GM21737 (cell line): ENCODE data around the gene FIGNL1.
A peak's percentile ranks its signal among the peaks of the same experiment; 100 is the strongest.

Source experiments
- ATAC-seq: cut with Tn5 transposase; IDR thresholded peaks from one replicate; pipeline ENCODE4 v1.9.1; 2021; ENCODE audit warnings: mild to moderate bottlenecking, moderate library complexity; ENCODE audit not compliant: unreplicated experiment

Gene FIGNL1

DNA sequence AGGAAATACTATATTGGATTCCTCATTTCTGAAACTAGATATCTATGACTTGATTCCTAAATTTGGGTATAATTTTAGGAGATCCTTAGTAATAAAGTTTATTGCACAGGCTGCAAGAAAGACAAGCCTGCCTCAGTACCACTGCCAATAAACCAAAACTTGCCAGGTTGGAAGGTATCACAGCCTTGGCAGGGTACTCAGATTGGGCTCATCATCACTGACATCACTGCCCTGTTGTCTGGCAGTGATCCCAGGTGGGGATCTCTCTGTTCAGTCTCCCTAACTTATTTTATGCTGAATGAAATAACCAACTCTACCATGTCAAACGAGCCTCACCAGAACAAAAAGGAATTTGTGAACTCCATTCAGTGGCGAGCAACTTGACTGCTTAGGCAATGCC lies 18.8 kb downstream of the FIGNL1 start:
- ATAC-seq = no peak

DNA sequence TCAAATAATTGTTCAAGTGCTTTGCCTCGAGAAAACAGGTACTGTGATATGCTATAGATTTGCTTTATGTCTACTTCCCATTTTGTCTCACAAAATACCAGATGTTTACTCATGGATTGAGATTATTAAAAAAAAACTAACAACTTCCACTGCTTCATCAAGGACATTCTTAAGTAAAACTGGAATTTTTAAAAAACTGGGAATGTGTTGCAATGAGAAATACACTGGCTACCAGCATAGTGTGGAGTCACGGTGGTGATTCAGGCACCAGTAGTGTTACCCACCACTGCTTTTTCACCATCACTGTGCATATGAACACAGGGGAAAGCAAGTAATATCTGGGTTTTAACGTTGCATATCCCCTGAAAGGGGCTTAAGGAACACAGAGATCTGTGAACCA lies 21.2 kb downstream of the FIGNL1 start:
- no peak for ATAC-seq

DNA sequence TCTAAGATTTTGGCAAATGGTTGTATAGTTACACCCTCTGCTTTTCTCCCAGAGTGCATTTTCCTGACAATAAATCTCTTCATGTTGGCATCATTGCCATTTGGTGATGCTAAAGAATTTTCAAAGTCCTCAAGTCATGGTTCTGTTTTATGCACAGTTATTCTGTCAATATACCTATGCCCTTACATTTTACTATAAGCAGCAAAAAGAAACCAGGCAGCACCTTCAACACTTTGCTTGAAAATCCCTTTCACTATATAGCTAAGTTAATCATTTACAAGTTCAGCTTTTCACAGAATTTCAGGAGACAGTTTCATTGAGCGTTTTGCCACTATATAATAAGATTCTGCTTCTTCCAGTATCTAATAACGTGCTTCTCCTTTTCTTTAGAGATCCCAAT lies 22.6 kb downstream of the FIGNL1 start:
- no peak for ATAC-seq

DNA sequence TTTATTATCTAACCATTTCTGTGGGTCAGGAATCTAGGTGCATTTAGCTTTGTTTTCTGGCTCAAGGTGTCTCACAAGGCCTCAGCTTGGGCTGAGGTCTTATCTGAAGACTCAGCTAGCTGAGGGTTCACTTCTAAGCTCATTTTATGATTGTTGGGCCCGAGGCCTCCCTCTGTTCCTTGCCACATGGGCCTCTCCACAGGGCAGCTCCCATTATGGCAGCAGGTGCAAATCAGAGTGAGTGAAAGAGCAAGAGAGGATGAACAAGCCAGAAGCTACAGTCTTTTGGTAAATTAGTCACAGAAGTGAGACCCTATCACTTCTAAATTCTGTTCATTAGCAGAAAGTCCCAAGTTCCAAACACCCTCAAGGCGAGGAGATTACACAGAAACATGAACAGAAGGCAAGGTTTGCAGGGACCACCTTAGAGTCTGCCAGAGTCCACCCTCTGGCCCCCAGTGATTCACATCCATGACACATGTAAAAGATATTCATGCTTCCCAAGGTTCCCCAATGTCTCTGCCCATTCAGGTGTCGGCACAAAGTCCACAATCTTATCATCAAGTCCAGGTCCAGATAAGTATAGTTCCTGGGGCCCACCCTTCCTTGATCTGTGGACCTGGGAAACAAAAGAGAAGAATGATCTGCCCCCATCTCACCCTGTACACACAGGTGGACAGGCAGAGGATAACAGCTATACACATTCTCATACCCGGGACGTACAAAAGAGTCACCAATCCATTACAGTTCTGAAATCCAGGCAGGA lies 23.7 kb downstream of the FIGNL1 start:
- no peak for ATAC-seq

DNA sequence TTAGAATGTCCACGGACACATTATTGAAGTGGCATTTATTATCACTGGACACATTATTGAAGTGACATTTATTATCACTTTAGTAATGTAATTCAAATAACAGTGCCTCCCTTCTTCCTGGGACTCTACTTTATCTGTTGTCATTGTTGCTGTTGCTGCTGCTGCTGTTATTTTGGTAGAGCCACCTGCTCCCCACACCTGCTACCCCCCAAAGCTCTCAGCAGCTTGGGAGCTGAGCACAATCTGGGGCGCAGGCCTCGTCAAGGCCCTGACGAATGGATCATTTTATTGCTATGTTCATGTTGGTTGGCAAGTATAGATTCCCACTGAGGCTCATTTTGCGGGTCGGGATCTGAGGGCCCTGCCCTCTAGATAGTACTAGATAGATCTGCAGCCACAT lies 24.8 kb downstream of the FIGNL1 start:
- no peak for ATAC-seq

DNA sequence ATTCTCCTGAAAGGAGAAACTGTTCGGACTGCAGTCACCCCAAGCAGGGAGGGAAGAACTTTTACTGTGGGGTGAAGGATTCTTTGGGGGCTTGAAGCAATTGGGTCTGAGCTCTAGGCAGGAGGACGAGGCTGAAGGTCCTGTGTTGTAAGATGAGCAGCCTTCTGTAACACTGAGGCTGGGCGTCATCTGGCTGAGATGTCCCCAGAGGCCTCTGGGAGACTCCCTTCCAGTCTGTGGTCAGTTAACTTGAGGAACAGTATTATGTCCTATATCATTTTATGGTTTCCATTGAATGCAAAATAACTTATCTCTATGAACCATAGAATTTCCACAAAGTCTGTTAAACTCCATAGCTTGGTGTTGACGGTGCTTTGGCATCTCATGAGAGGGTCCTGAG lies 26.3 kb downstream of the FIGNL1 start:
- no peak for ATAC-seq

DNA sequence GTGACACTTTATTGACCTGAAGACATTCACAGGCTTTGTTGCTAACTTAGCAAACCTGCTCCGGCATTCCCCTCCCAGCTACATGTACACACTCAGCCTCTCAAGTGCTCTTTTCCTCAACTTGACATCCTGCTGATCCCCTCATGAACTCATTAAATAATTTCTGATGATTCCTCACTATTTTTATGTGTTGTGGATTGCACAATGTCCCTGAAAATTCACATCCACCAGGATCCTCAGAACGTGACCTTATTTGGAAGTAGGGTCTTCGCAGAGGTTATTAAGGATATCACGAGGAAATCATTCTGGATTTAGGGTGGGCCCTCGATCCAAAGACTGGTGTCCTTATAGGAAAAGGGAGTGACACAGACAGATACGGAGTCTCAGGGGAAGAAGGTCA lies 27.3 kb downstream of the FIGNL1 start:
- ATAC-seq = no peak

DNA sequence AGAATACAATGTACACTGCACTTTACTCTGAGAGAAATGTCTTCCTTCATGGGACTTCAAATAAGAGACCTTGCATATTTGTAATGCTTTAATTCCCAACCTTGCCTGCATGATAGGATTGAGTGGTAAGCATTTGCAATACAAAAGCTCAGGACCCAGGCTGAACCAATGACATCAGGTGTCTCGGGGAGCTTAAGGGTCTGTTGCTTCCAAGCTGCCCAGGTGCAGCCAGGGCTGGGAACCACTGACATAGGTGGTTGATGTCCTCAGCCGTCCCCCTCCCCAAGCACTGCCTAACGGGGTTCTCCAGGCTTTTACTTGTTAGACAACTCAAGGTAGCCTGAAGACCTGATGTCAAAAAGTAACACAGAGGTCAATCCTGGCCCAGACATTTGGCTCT lies 29.1 kb downstream of the FIGNL1 start:
- ATAC-seq = no peak

DNA sequence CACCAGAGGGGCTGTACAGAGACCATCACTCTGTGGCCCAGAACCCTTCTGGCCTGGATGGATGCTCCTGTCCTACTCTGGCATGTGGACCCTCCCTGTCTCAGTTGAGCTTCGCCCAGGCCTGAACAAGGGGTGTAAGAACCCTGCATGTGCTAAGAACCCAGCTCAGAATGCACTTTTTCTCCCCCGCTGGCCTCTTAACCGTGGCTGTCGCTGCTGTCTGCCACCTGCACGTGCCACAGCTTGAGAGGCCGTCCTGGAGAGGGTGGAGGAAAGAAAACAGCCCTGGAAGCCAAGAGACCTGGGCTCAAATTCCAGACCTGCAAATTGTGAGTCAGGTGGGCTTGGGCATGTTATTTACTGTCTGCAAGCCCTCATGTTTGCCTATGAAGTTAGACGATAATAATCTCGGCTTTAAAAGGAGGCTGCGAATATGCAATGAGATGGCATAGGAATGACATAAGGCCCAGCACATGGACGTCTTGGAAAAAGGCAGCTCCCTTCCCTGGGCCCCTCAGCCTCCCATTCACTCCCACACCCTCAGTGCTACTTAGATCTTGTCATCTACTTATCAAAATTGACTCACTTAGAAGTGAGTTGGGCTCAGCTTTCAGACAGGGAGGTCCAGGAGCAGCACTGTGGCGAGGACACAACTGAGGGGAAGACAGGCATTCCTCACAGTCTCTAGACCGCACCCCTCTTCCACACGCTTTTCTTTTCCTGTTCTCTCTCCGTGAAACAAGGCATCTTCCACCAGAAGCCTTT lies 31.4 kb downstream of the FIGNL1 start:
- no peak for ATAC-seq

DNA sequence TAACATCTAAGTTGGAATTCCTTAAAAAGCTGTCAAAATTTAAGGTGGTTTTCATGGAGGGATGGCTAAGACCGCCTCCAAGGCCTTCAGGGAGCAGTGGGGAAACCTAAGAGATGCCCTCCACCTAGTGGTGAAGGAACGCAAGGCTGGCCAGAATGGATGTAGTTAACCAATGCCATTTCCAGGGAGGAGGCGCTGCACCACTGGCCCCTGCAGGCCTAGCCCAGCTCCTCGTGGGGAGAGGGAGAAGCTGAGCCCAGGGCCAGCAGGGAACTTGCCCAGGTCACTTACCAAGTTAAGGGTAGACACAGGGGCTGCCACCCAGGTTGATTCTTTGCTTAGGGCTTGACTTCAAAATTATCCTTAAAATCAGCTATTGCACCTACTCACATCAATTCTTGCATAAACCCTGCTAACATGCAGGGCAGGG lies 32.0 kb downstream of the FIGNL1 start:
- ATAC-seq = peak; percentile 84

DNA sequence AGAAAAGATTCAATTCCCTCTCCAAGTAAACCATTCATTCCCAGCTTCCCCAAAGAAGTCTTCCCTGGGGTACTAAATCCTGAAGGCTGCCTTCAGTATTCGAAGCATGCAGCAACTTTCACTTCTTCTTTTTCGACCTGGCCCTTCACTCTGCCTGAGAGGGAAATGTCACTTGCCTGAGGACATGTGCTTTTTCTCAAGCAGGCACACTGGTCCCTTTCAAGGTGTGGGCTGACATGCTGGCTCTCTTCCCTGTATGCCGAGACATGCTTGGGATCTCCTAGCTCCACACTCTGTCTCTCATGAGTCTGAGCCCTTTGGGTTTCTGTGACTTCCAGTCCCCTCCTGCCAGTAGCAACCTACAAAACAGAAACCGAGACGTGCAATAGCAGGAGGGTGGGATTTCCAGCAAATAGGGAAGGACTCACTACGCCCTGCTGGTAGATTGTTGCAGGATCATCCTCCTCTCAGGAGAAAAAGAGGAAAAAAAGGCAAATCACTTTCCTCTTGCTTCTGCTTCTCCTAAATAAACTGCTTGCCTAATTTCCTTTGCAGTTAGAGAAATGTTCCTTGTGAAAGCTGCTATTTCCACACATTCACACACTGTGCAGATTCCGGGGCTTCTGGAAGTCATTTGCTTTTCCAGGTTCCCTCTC lies 33.5 kb downstream of the FIGNL1 start:
- ATAC-seq = peak; percentile 64

DNA sequence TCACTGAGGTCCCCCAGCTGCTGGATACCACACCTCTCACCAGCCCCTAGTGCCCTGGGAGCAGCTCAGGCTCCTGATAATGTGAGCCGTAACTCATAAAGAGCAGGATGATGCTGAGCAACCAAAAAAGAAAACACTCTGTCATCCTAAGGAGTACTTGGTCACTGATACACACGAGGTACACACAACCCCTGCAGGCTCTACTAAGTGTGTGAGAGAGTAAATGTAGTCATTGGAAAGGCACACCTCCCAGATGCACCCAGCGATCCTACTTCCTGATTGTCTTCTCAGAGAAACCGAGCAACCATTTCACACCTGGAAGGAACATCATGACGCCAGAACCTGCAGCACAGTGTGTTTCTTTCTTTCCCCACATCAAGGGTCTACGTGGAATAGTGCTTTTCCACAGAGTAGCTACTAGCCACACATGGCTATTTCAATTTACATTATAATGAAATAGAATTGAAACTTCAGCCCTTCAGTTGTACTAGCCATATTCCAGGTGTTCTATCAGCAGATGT lies 34.2 kb downstream of the FIGNL1 start:
- no peak for ATAC-seq

DNA sequence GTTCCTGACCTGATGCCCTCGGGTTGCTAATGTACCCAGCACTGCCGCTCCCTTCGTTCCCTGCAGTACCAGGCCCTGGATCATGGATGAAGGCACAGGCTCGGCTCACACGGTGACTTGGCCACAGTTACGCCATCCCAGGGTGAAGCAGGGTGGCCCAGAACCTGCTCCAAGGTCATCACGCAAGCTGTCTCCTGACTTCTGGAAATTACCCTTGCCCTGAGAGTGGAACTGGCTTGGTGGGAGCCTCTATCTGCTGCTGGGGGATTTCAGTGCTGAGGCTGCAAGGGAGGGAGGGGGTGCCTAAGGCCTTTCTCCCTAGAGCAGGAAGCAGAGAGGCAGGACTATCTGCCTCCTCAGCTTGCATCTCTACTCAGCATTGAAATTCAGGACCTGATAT lies 36.6 kb downstream of the FIGNL1 start:
- ATAC-seq = no peak

DNA sequence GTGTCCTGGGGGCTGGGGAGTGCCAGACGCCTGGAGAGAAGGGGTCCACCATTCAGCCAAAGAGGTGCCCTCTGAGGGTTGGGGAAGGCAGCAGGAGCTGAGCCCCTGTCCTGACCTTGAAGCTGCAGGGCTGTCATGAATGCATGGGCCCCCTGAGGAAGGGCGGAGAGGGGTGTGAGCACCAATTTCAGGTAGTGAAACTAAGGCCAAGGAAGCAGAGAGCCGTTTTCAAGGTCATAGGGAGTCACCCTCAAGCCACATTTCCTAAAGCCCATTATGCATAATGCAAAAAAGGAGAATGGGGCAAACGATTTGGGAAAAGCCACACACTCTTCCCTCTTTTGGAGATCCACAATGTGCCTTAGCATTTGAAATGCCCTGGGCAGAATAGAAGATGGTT lies 37.2 kb downstream of the FIGNL1 start:
- ATAC-seq = no peak

DNA sequence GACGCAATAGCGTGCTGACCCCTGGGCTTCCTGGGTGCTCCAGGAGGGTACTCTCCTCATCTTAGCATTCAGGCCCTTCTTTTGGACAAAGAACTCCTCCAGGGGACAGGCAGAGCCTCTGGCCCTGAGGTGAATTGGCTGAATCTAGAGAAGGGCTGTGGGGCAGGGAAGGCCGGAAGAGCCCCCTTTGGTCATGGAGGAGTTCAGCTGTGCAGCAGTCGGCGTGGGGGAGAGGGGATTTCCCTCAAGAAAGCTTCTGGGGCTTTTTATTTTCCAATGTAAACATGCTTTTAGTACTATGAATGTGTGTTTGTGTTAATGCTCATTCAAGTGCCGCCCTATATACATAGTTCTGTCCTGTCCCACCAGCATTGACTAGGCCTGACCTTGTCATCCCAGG lies 38.8 kb downstream of the FIGNL1 start:
- no peak for ATAC-seq

DNA sequence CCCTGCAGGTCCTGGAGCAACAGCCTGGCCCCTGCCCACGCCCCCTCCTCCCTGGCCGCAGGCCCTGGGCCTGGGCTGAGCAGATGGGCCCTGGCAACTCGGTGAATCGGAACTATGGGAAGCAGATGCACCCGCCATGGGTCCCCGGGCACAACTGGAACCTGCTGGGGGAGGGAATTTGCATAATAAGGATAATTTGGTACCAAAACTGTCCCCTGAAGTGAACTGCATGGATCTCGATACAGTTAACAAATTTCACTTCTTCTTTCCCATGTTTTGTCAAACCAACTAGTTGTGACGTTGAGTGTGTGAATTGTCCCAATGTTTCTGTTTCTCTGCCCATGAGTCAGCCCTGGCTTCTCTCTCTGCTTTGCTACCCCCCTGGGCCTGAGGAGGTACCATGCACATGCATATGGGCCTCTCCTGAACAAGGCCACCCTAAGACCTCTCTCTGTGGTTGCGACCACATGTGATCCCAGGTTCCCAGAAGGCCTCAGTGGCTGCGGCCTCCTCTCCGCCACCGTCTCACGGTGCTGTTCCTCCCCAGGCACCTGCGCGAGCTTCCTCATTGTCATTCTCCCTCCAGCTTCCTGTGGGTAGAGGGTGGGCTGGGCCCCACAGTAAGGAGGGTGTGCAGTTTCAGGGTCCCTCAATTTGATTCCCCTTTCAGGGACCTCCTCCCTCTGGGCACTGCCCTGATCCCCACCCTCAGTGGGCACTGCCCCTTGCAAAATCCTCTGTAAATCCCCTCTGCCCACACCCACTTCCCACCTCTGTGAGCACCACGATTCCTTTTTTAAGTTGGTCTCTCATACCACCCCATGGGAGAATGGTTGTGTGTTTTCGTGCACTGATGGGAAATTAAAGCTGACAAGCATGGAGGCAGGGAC lies 40.0 kb downstream of the FIGNL1 start:
- ATAC-seq = peak; percentile 51

DNA sequence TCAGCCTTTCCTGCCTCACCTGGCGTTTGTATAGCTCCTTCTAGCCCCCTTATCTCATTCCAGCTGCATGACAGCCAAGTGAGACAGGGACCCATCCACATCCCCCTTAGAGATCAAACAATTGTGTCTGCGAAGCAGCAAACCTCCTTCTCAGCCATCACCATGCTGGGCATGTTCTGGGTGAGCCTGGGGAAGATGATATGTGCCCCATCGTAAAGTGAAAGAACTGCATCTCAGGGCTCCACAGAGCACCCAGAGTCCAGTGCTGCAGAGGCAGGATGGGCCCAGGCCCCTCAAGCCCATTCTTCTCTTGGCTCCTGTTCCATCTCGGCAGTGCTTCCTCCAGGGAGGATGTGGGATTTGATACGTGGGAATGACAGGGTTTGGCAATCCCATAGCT lies 43.2 kb downstream of the FIGNL1 start:
- ATAC-seq = no peak

DNA sequence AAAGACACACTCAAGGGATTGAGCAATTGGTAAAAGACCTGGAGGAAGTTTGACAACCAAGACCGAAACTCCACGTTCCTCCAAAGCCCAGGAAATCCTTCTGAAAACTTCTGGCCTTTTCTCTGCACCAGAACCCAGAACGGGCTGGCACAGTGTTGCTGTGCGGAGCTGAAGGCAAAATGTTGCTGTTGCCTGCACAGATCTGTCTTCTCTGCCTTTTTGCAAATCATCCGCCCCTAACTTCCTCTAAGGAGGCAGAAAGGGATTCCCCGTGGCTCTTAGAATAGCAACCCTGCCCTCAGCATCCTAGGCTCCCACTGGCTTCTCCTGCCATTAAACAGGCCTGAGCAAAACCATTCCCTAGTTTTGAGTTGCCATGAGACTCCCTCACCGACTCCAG lies 44.9 kb downstream of the FIGNL1 start:
- no peak for ATAC-seq

DNA sequence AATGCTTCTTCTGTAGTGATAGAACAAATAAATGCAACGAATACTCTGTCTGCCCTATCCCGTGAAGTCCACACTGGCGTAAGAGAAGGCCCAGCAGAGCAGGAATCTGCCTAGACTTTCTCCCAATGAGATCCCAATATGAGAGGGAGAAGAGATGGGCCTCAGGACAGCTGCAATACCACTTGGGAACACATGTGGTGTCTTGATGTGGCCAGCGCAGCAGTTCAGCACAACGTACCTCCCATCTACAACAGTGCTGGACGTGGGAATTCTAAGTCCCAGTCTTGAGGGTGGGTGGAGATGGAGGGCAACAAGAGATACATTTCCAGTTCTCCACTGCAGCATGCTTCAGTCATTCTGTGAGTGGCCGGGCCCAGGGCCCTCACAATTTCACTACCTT lies 45.8 kb downstream of the FIGNL1 start:
- ATAC-seq = no peak

DNA sequence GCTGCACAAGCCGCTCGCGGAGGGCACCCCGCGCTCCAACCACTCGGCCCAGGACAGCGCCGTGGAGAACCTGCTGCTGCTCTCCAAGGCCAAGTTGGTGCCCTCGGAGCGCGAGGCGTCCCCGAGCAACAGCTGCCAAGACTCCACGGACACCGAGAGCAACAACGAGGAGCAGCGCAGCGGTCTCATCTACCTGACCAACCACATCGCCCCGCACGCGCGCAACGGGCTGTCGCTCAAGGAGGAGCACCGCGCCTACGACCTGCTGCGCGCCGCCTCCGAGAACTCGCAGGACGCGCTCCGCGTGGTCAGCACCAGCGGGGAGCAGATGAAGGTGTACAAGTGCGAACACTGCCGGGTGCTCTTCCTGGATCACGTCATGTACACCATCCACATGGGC lies 50.0 kb downstream of the FIGNL1 start:
- ATAC-seq = no peak

DNA sequence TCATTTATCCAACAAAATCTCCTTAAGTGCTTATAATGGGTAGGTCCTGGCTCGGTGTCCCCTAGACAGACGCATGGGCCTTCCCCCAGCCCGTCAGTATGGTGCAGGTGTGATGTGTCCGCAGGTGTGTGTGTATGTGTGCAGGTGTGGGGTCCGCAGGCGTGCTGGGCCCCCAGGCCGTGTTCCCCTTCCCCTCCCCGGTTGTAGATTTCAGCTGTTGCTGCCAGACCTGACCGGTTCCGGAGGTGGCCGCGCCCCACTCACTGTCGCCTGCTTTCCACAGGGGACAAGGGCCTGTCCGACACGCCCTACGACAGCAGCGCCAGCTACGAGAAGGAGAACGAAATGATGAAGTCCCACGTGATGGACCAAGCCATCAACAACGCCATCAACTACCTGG lies 50.5 kb downstream of the FIGNL1 start:
- no peak for ATAC-seq
